D721Med (cell line): ENCODE data around the gene HADH.

Experiments
- DNase-seq: peaks from one replicate; pipeline ENCODE4 v3.0.0; 2011; ENCODE audit warnings: low spot score; ENCODE audit not compliant: insufficient read length
- FAIRE-seq: peaks from 2 replicates; lab custom pipeline; 2011; peaks lifted over from hg19 to GRCh38; lab: Jason Lieb, UNC
- TF ChIP-seq, protein P1 (sequence below): IDR thresholded peaks from 2 replicates; pipeline ENCODE4 v1.5.1; 2012; ENCODE audit warnings: mild to moderate bottlenecking, control low read depth; ENCODE audit not compliant: insufficient read depth; ENCODE audit errors: missing control alignments

HADH gene

GRCh38 chr4:108078024-108078733 lies 88.5 kb downstream of the HADH start:
- no peak for DNase-seq
- TF ChIP-seq, protein P1, sequence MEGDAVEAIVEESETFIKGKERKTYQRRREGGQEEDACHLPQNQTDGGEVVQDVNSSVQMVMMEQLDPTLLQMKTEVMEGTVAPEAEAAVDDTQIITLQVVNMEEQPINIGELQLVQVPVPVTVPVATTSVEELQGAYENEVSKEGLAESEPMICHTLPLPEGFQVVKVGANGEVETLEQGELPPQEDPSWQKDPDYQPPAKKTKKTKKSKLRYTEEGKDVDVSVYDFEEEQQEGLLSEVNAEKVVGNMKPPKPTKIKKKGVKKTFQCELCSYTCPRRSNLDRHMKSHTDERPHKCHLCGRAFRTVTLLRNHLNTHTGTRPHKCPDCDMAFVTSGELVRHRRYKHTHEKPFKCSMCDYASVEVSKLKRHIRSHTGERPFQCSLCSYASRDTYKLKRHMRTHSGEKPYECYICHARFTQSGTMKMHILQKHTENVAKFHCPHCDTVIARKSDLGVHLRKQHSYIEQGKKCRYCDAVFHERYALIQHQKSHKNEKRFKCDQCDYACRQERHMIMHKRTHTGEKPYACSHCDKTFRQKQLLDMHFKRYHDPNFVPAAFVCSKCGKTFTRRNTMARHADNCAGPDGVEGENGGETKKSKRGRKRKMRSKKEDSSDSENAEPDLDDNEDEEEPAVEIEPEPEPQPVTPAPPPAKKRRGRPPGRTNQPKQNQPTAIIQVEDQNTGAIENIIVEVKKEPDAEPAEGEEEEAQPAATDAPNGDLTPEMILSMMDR: no peak
- FAIRE-seq: no peak

- DNase-seq (no peak), FAIRE-seq (no peak)
- TF ChIP-seq, protein P1: no peak
Measured at GRCh38 chr4:108080747-108081146, 91.1 kb downstream of the HADH start.

DNA sequence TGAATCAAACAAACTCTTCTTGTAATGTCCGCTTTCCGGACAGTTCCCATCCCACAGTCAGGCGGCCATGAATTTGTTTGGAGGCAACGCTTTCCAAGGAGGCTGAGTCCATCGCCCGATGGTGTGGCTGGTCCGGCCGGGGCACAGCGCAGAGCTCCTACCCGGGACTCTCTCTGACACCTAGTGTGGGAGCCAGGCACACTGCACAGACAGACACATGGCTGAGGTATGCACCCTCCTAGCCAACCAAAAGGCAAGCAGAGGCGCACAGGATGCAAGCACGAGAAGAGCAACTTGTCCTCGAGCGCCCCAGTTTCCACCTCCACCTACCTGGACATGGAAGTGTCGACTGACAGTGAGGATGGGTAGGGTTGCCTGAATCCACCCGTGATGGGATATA lies 91.6 kb downstream of the HADH start:
- TF ChIP-seq, protein P1: no peak
- FAIRE-seq: no peak
- no peak for DNase-seq
